Epithelial cell of proximal tubule (primary cell): ENCODE measurements around the gene INF2. TPM values are rescaled to one million over a fixed set of nuclear protein-coding genes. Genes with fewer than 3 reads are reported as not detected.

Experiments
- DNase-seq: peaks from one replicate; pipeline ENCODE4 v3.0.0-alpha.2; 2011; ENCODE audit warnings: low read depth
- H3K4me3 ChIP-seq: 2 replicates; pipeline ENCODE4 v1.5.1; 2011; ENCODE audit warnings: low read depth, mild to moderate bottlenecking, low read length
- total RNA-seq: library from RNA; depleted of rRNA; stranded (reverse); fragments of >200 nt; gene quantifications from 2 replicates; pipeline ENCODE4 v1.2.3, GENCODE V29; 2015
- TF ChIP-seq, protein P1 (sequence below): conservative IDR thresholded peaks from 2 replicates; pipeline ENCODE4 v1.5.1; 2012; ENCODE audit warnings: low read depth, mild to moderate bottlenecking, low read length

The INF2 gene
- total RNA-seq, 1 donor from 2014 or later: 100 TPM

DNA sequence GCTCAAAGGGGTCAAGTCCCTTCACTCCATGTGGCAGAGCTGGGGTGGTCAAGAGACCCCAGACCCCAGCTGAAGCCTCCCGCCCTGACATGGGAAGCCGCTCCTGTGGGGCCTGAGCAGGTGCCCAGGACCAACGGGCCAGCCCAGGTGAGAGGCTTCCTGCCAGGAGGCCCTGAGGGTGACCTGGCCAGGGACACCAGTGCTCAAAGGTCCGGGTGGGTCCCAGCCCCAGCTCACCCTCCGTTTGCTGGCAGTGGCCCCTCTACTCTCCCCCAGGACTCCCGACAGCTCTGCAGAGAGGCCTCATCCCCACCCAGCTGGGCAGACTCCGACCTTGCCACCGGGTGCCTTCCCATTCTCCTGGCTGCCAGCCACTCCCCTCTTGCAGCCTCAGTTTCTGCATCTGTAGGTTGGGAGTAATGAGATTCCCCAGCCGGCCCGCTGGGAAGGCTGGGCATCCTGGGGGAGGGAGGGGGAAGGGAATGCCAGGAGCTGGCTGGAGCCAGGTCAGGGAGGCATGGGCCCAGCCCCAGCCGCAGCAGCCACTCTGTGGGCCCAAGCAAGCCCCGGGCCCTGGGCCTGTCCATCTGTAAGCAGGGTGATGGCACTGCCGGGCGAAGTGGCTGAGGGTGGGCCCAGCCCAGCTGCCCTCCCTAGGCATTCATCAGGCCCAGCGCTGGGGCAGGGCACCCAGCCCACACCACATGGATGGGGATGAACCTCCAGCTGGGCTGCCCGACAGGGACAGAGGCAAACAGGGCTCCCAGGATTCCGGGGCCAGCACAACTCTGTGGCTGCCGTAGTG lies 10.3 kb upstream of the INF2 start:
- no peak overlapping the region for H3K4me3 ChIP-seq
- TF ChIP-seq, protein P1, sequence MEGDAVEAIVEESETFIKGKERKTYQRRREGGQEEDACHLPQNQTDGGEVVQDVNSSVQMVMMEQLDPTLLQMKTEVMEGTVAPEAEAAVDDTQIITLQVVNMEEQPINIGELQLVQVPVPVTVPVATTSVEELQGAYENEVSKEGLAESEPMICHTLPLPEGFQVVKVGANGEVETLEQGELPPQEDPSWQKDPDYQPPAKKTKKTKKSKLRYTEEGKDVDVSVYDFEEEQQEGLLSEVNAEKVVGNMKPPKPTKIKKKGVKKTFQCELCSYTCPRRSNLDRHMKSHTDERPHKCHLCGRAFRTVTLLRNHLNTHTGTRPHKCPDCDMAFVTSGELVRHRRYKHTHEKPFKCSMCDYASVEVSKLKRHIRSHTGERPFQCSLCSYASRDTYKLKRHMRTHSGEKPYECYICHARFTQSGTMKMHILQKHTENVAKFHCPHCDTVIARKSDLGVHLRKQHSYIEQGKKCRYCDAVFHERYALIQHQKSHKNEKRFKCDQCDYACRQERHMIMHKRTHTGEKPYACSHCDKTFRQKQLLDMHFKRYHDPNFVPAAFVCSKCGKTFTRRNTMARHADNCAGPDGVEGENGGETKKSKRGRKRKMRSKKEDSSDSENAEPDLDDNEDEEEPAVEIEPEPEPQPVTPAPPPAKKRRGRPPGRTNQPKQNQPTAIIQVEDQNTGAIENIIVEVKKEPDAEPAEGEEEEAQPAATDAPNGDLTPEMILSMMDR: no peak
- DNase-seq: no peak

DNA sequence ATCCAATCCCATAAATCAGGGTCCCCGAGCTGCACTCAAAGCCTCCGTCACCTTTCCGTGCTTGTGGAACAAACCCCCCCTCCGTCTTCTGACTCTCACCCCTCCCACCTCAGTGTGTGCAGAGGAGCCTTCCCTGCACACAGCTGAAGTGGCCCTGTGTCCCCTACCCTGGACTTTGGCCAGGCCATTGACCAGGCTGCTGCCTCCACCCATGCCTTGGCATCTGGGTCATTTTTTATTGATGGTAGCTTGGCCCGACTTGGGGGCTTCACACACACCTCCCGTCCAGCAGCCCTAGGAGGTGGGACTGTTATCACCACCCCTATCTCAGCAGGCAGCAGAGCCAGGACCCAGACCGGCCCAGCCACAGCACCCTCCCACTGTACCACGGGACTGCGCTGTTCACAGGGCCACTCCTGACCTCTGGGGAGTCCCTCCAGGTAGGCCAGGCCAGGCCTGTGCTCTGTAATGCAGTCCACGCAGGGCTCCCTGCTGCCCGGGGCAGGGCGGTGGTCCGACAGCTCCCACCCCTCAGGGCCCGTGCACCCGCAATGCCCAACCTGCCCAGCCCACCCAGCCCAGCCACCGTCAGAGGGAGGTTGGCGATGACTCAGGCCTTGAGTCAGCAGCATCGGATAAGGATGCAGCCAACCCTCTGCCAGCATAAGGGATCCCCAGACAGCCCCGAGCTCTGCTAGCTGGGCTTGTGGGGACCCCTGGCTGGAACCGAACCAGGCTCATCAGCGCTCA lies 9.2 kb upstream of the INF2 start:
- DNase-seq: no peak
- TF ChIP-seq, protein P1: no peak
- H3K4me3 ChIP-seq: peak overlapping the region; percentile 16

DNA sequence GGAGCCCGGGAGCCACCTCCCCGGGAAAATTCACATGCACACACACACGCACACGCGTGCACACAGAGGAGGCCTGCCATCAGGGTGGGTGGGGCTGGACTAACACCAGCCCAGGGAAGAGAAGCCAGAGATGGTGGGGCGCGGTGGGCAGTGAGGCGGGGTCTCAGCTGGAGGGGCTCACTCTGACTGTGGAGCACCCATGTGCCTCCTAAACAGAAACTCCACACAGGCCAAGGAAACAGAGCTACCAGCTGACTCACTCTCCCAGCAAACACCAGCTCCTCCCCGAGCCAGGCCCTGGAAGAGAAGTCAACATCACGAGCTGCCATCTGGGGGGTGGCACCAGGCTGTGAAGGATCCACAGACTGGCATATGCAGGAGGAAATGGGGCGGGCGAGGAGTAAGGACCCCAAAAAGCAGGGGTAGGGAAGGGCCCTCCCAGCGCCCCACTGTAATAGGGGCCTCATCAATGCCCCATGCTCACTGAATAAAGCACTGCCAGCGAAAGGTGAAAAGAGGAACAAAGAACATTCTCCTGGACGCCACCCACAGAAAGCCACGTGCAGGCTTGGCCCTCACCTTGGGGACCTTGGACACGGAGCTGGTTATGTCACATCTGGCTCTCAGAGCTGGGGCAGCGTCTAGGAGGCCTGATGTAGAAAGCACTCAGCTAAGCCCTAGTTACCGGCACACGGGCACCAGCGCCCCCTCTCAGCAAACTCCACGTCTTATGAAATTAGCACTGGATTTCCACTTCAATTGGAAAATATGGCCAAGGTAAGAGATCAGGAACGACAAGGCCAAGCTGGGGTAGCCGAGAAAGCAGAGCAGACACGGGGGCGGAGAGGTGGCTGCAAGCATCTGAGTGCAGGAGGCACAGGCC lies 8.4 kb upstream of the INF2 start:
- H3K4me3 ChIP-seq: peak overlapping the region; percentile 44
- TF ChIP-seq, protein P1: peak; percentile 40
- DNase-seq: no peak

- peak overlapping the region; percentile 44 for H3K4me3 ChIP-seq
- DNase-seq: no peak
- TF ChIP-seq, protein P1: no peak
These were observed 7.7 kb upstream of the INF2 start for GRCh38 chr14:104681689-104682074.

GRCh38 chr14:104682107-104682593 lies 7.3 kb upstream of the INF2 start:
- H3K4me3 ChIP-seq: peak overlapping the region; percentile 44
- DNase-seq: no peak
- TF ChIP-seq, protein P1: no peak

DNA sequence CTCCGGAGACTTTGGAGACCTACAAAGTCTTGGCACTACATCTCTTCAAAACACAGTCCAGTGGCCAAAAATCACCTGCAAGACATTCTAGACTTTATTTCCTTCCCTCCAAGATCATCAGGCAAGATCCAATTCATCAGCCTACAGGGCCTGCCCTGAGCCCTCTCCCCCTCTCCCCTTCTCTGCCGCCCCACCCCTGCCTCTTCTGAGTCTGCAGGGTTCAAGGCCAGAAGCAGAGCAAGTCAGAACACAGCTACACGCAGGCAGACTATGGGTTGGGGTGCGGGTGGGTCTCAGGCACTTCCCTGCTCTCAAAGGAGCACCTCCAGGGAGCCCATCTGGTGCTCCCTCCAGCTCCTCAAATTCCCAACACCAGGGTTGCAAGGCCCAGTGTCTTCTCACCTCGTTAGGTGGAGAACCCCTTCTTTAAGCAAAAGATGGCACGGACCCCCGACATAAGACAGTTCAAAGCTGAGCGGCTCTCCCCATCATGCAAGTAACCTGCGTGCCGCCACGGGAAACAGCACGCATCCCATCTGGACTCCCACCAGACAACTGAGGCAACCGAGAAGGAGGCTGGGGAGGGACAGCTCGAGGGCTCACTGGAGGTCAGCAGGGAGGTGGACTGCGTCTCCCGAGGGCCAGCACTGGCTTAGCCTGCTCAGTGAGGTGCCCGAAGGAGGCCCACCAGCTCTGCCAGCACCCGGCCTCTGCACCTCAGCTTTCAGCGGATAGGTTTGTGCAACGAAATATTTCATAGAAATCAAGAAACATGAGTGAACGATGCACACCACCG lies 5.6 kb upstream of the INF2 start:
- no peak overlapping the region for H3K4me3 ChIP-seq
- DNase-seq: no peak
- TF ChIP-seq, protein P1: no peak
